ENCODE measurements around the gene SLC24A3.

- TF ChIP-seq, protein P1, sequence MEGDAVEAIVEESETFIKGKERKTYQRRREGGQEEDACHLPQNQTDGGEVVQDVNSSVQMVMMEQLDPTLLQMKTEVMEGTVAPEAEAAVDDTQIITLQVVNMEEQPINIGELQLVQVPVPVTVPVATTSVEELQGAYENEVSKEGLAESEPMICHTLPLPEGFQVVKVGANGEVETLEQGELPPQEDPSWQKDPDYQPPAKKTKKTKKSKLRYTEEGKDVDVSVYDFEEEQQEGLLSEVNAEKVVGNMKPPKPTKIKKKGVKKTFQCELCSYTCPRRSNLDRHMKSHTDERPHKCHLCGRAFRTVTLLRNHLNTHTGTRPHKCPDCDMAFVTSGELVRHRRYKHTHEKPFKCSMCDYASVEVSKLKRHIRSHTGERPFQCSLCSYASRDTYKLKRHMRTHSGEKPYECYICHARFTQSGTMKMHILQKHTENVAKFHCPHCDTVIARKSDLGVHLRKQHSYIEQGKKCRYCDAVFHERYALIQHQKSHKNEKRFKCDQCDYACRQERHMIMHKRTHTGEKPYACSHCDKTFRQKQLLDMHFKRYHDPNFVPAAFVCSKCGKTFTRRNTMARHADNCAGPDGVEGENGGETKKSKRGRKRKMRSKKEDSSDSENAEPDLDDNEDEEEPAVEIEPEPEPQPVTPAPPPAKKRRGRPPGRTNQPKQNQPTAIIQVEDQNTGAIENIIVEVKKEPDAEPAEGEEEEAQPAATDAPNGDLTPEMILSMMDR (IDR thresholded peaks at IDR 0.05) = no peak
- no peak for TF ChIP-seq POLR2A (IDR thresholded peaks at IDR 0.05)
These were observed 82.6 kb downstream of the SLC24A3 start for GRCh38 chr20:19295076-19295475.
